GM18505 (cell line): Measurements from ENCODE around the gene PRAF2.

ENCODE experiments used
- ATAC-seq: cut with Tn5 transposase; IDR thresholded peaks from one replicate; pipeline ENCODE4 v1.9.1; 2021; ENCODE audit not compliant: unreplicated experiment
- POLR2A ChIP-seq: IDR thresholded peaks from 4 replicates; pipeline ENCODE4 v1.6.1; 2011; ENCODE audit warnings: borderline replicate concordance; ENCODE audit not compliant: insufficient read depth, insufficient read length; ENCODE audit errors: extremely low read depth

The PRAF2 gene

DNA sequence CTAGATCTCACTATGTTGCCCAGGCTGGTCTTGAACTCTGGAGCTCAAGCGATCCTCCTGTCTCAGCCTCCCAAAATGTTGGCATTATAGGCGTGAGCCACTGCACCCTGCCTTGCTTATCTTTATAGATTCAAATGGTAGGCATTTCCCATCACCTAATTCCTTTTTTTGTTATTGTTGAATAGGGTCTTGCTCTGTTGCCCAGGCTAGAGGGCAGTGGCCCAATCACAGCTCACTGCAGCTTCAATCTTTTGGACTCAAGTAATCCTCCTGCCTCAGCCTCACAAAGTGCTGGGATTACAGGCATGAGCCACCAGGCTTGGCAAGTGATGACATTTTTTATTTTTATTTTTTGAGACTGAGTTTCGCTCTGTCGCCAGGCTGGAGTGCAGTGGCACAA lies 22.6 kb upstream of the PRAF2 start:
- ATAC-seq = no peak
- TF ChIP-seq POLR2A = no peak

DNA sequence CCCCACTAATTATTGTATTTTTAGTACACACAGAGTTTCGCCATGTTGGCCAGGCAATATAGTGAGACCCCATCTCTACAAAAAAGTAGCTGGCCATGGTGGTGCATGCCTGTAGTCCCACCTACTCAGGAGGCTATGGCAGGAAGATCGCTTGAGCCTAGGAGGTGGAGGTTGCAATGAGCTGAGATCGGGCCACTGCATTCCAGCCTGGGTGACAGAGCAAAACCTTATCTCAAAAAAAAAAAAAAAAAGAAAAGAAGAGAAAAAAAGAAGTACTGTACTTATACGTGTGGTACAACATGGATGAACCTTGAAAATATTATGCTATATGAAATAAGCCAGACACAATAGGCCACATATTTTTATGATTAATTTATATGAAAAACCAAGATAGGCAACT lies 15.8 kb upstream of the PRAF2 start:
- no peak for TF ChIP-seq POLR2A
- no peak for ATAC-seq

DNA sequence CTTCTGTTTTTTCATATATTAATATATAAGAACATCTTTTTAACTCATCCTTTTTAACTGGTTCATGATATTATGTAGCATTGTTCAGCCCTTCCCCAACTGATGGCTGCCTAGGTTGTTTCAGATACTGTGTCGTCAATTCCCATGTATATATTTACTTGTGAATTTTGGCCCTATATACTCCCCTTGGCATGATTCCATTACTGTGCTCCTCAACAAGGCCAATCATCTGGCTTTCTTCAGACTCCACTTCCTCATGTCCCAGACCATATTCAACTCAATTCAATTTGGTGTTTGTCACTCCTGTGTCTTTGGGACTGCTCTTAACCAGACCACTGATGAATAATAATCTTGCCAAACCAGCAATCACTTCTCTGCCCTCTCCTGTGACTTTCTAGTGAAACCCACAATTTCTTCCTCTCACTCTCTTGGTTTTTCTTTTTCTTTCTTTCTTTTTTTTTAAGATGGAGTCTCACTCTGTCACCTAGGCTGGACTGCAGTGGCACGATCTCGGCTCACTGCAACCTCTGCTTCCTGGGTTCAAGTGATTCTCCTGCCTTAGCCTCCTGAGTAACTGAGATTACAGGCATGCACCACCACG lies 8.6 kb upstream of the PRAF2 start:
- TF ChIP-seq POLR2A = no peak
- no peak for ATAC-seq

DNA sequence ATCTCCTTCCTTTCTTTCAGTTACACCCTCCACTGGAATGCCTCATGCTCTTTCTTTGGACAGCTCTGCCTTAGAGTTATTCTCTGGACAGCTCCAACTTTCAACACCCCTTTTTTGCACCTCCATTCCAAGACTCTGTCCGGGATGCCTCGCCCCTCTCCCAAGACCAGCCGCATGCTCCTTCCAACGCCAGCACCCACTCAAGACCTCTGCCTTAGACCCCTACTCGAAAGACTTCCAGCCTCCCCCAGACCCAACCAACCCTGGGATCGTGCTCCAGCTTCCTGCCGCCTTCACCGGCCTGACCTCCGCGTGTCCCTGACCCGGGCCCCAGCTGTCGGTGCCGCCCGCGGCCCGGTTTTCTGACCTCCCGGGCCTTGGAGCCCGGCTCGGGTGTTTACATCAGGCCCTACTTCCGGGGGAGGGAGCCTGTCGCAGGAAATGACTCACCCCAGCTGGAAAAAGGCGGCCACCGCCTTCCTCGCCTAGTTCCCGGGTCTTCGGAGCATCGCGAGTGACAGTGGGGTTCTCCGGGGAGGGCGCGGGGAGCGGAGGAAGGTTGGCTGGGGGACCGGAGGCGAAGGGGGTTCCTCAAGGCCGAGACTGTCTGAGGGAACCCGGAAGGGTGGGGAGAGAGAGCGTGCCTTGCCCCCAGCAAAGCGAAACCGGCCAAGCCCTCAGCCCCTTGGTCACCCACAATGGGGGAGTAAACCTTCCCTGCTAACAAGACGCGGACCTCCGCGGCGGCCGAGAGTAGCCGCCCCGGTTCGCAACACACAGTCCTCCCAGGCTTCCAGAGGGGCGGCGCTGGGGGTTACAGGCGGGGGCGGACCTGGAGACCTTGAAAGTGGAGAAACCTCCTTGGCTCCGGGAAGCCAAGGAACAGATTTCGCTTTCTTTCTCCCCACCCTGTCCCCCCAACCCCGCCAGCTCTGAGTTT lies 6.0 kb upstream of the PRAF2 start, which contains the start of gene WDR45:
Gene WDR45 (minus strand): TSS at position 399 of the 940 bp plus-strand sequence. CDS start 1,792 bp downstream, outside the sequence.
- peak; percentile 65 for TF ChIP-seq POLR2A
- no peak for ATAC-seq

DNA sequence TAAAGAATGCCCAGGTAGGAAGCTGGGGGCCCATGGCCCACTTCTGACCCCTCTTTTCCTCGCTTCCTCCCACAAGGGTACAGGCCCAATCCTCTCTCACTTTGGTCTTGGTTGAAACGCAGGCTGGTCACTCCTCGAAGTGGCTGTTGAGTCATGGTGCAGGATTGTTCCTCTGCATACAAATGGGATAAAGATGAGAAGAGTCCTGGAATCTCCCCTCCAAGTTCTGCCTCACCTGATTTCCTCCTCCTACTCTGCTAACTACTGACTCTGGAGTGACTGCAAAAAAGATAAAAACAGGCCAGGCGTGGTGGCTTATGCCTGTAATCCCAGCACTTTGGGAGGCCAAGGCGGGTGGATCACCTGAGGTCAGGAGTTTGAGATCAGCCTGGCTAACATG lies 4.1 kb upstream of the PRAF2 start:
- no peak for ATAC-seq
- no peak for TF ChIP-seq POLR2A

DNA sequence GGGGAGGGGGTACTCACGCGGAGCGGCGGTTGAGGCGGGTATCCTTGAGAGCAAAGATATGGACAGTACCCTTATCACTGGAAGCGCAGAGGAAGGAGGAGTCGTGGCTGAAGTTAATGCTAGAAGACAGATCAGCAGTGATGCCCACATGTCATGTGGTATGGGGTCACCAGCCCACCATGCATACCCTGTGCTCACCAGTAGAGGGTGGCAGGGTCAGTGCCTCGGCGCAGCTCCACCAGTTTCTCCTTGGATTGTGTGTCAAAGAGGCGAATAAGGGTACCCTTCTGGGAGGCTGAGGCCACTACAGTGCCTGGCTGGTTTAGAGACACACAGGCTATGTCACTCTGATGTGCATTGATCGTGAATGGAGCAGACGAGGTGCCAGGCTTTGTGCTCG lies 1.5 kb upstream of the PRAF2 start:
- TF ChIP-seq POLR2A = no peak
- no peak for ATAC-seq

DNA sequence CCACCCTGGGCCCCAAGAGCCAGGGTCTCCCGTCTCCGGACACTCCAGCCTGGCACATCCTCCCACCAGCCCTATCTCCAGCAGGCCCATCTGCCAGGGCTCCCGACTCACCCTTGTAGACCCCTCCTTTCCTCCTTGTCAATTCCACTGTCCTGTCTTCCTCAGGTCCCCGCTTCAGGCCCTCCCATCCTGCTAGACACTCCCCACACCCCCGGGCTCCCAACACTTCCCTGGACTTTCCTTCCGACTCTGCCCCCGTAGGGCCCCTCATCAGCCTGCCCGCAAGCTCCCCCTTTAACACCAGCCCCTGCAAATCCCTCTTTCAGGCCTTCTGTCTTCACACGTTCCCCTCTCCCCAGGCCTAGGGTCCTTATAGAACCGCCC lies 1.1 kb downstream of the PRAF2 start:
- no peak for TF ChIP-seq POLR2A
- no peak for ATAC-seq

DNA sequence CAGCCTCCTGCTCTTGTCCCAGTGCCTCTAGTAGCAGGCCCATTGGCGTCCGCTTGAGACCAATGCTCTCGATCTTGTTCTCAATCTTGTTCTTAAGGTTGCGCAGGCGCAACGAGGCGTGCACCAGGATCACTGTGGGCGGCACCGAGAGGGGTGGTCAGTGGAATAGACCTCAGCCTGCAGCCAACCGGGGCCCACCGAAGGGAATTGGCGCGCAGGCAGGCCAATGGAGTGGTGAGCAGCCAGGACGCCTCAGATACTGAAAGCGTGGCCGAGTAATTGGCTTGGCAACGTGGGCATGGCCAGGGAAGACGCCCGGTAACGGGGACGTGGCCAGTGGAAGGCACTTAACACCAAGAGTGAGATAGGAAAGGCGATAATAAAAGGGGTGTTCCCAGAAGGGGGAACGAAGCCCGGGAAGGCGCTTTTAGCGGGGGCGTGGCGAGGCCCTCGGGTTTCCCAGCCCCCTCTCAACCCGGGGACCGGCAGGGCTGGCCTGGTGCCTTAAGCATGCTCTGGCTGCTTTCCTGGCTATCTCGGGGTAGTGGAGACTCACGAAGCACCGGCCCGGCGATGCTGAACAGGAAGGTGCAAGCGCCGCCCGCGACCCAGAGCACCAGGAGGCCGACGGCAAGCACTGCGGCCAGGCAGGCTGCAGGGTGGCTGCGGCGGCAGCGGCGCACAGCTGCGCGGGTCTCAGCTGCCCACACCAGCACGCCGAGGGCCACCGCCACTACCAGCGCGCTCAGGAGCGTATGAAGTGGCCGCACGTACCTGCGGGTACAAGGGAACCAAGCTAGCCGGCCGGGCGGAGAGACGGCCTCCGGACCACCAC lies 1.7 kb downstream of the PRAF2 start:
- no peak for TF ChIP-seq POLR2A
- ATAC-seq = no peak

DNA sequence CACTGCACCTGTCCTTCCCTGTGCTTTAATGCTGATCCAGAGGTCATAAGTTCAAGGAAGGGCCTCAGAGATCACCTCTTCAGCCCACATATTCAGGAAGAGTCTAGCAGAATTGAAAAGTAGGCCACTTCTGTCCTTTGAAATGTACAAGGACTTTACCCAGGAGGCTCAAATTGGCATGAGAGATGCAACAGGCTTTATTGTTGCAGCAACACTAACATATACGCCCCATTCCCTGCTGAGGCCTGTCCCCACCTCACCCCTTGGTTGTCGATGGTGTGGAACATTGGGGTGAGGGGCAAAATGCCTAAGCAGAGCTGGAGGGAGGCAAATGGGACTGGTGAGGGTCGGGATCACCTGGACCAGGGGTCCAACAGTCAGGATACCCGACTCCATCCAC lies 2.8 kb downstream of the PRAF2 start:
- TF ChIP-seq POLR2A = no peak
- ATAC-seq = no peak

DNA sequence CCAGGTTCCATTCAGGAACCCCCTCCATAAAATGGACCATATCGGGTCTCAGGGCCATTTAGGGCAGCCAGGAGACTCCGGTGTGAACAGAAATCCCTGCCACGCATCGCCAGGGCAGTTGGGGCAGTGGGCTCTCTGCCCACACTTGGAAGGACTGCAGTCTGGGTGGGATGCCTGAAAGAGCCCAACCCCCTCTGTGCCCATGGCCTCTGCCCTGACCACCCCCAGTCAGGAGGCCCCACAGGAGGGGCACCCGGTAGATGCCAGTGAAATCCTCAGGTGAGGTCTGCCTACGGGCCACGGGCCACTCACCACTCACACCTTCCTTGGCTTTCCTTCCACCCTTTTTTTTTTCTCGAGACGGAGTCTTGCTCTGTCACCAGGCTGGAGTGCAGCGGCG lies 4.8 kb downstream of the PRAF2 start:
- no peak for ATAC-seq
- no peak for TF ChIP-seq POLR2A

DNA sequence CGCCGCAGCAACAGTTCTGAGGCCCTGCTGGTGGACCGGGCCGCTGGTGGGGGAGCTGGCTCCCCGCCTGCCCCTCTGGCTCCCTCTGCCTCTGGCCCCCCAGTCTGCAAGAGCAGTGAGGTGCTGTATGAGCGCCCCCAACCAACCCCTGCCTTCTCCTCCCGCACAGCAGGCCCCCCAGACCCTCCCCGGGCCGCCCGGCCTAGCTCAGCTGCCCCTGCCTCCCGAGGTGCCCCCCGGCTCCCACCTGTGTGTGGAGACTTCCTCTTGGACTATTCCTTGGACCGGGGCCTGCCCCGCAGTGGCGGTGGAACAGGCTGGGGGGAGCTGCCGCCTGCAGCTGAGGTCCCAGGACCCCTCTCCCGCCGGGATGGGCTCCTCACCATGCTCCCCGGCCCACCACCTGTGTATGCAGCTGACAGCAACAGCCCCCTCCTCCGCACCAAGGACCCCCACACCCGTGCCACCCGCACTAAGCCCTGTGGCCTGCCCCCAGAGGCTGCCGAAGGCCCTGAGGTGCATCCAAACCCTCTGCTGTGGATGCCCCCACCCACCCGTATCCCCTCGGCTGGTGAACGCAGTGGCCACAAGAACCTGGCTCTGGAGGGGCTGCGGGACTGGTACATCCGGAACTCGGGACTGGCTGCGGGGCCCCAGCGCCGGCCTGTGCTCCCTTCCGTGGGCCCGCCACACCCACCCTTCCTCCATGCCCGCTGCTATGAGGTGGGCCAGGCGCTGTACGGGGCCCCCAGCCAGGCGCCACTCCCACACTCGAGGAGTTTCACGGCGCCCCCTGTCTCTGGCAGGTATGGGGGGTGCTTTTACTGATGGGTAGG lies 6.3 kb downstream of the PRAF2 start:
- ATAC-seq = no peak
- no peak for TF ChIP-seq POLR2A

DNA sequence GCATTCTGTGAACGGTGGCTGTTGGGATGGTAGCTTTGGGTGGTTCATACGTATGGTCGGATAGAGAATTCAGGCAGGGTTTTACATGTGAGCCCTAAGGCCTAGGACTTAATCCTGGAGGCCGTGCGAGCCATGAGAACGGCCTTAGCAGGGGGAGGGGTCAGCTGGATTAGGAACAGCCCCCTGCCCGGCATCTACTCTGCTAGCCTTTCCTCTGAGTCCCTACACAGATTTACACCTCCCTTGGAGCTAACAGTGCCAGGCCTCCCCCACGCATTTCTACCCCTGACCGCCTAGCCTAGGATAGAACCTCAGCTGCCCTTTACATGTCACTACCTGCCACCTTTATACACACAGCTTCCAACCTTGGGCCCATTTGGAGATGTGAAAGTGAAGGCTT lies 7.1 kb downstream of the PRAF2 start:
- TF ChIP-seq POLR2A = no peak
- no peak for ATAC-seq

DNA sequence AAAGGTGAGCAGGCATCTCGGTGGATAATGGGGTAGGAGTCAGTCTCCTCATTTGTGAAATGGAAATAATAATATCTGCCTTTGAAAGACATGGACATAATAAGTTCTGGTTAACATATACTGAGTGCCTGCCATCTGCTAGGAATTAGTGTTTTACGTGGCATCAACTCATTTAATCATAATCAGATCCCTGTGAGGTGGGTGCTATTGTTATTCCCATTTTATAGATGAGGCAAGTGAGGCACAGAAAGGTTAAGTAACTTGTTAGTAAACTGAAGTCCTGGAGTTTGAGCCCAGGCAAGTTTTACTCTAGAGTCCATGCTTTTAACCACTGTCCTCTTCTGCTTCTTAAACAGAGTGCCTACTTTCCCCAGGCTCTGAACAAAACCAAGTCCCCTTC lies 7.5 kb downstream of the PRAF2 start:
- no peak for ATAC-seq
- no peak for TF ChIP-seq POLR2A

DNA sequence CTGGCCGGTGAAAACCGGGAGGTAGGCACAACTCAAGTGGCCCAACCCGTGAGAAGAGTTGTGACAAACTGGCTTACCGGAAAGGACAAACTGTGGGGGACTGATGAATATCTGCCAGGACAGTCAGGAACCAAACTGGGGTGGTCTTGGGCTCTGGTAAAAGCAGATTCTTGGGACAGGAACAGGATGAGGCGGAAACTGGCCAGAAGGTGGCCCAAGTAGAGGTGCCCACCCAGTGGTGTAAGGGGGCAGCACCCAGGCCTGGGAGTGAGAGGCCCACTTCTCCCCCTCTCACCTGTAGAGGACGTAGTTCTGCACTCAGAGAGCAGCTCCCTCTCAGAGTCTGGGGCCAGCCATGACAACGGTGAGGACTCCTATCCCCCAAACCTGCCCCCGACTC lies 9.1 kb downstream of the PRAF2 start:
- TF ChIP-seq POLR2A = no peak
- no peak for ATAC-seq
